ENCODE data around the gene UVSSA. TPM values are rescaled to one million over a fixed set of nuclear protein-coding genes. Genes with fewer than 3 reads are reported as not detected.
A peak's percentile ranks its signal among the peaks of the same experiment; 100 is the strongest.

UVSSA gene
- total RNA-seq, 4 donors from 2014 or later = 8.5 to 13.2 (median 12.3) TPM

- DNase-seq (no peak), ATAC-seq (no peak)
- TF ChIP-seq CTCF (IDR thresholded peaks at IDR 0.05 in 4 of 5, conservative IDR thresholded peaks at IDR 0.05 in 1 of 5) = no peak
- Histone ChIP-seq H3K27me3 (no peaks in the 10 kb centered on the region), H3K9me3 (no peaks in the 10 kb centered on the region), H3K4me3 (no peak overlapping the region), H3K4me1 (peaks cover 21 to 23% of the 10 kb centered on the region in 2 donors), H3K27ac (no peak overlapping the region), H3K36me3 (peaks cover 0 to 7% of the 10 kb centered on the region in 2 donors)
- intact Hi-C loops (cut with DNase I; ENCODE audit: low total_unique reads) = no loop called here
- in situ Hi-C loops (cut with MboI; ENCODE audit: low sequenced_read_pairs in 4 of 4) = no loop called here
Observed at GRCh38 chr4:1307951-1308735, 38.9 kb upstream of the UVSSA start.

DNA sequence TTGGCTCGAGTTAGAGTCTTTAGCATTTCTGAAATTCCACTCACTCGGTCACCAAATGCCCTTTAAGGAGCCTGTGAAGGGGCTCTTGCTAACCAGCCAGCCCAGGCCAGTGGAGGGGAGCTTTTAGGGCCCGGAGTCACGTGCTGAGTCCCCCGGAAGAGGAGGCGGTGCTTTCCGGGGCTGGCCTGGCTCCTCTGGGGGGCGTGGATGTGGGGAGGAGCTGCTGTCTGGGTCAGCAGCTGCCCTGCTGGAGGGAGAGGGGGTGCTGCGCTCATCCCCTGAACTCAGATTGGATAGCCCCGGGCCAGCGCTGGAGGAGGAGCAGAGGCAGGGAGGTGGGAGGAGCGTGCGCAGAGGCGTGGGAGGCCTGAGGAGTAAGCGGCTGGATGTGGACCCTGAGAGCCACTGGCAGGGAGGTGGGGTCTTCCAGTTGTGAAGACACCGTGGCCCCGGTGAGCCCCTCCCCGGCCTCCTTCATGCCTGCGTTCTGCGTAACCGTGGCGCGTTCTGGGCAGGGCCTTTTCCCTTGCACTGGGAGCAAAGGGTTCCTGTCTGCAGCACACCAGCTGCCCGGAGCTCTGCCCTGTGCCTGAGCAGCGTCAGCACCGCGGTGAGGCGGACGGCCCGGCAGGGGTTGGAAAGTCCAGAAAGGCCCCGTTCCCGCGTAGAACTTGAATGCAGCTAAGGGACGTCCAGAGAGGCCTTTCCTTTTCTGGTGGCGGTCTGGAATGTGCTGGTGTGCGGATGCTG is 37.6 kb upstream of the UVSSA start:
- intact Hi-C loops (cut with DNase I; ENCODE audit: low total_unique reads) = no loop called here
- H3K27me3 ChIP-seq = no peaks in the 10 kb centered on the region
- H3K4me1 ChIP-seq = peaks cover 21 to 23% of the 10 kb centered on the region in 2 donors
- peak overlapping the region; percentile 38 to 68 (median 58) for H3K27ac ChIP-seq
- TF ChIP-seq CTCF (IDR thresholded peaks at IDR 0.05 in 4 of 5, conservative IDR thresholded peaks at IDR 0.05 in 1 of 5) (no peak), POLR2A (IDR thresholded peaks at IDR 0.05) (no peak)
- ATAC-seq = peak; percentile 85 to 87
- peaks cover 0 to 20% of the 10 kb centered on the region in 2 donors for H3K36me3 ChIP-seq
- in situ Hi-C loops (cut with MboI; ENCODE audit: low sequenced_read_pairs in 4 of 4) = no loop called here
- H3K4me3 ChIP-seq = peak overlapping the region; percentile 40 to 64 (median 48)
- peak; percentile 67 to 78 for DNase-seq
- no peaks in the 10 kb centered on the region for H3K9me3 ChIP-seq

GRCh38 chr4:1310031-1310795 is 36.8 kb upstream of the UVSSA start:
- H3K27ac ChIP-seq = peak overlapping the region; percentile 38 to 68 (median 58)
- in situ Hi-C loops (cut with MboI; ENCODE audit: low sequenced_read_pairs in 4 of 4) = no loop called here
- ATAC-seq (no peak), DNase-seq (no peak)
- H3K36me3 ChIP-seq = peaks cover 0 to 28% of the 10 kb centered on the region in 2 donors
- intact Hi-C loops (cut with DNase I; ENCODE audit: low total_unique reads) = no loop called here
- peaks cover 21 to 23% of the 10 kb centered on the region in 2 donors for H3K4me1 ChIP-seq
- peak overlapping the region; percentile 40 to 64 (median 48) for H3K4me3 ChIP-seq
- H3K9me3 ChIP-seq = no peaks in the 10 kb centered on the region
- TF ChIP-seq POLR2A (IDR thresholded peaks at IDR 0.05) = no peak
- TF ChIP-seq CTCF (IDR thresholded peaks at IDR 0.05 in 4 of 5, conservative IDR thresholded peaks at IDR 0.05 in 1 of 5) = no peak
- no peaks in the 10 kb centered on the region for H3K27me3 ChIP-seq

- intact Hi-C loops (cut with DNase I; ENCODE audit: low total_unique reads) = no loop called here
- no peak overlapping the region for H3K27ac ChIP-seq
Observed at GRCh38 chr4:1310796-1311631, 36.0 kb upstream of the UVSSA start.

More at GRCh38 chr4:1310796-1311631, 36.0 kb upstream of the UVSSA start:
- ATAC-seq (no peak), DNase-seq (no peak)
- TF ChIP-seq CTCF (IDR thresholded peaks at IDR 0.05 in 4 of 5, conservative IDR thresholded peaks at IDR 0.05 in 1 of 5) = no peak
- TF ChIP-seq POLR2A (IDR thresholded peaks at IDR 0.05) = no peak
- Histone ChIP-seq H3K4me3 (no peak overlapping the region), H3K36me3 (peaks cover 0 to 35% of the 10 kb centered on the region in 2 donors), H3K9me3 (no peaks in the 10 kb centered on the region), H3K4me1 (peaks cover 21 to 23% of the 10 kb centered on the region in 2 donors), H3K27me3 (no peaks in the 10 kb centered on the region)
- in situ Hi-C loops (cut with MboI; ENCODE audit: low sequenced_read_pairs in 4 of 4) = no loop called here

Measured in gastrocnemius medialis (tissue), 4 donors.